AG04450 (cell line): ENCODE results near the gene ADAMTS14. TPM values are rescaled to one million over a fixed set of nuclear protein-coding genes. Genes with fewer than 3 reads are reported as not detected.

Experiments used
- CTCF ChIA-PET: fragments of 300-600, 350-600 bp; formaldehyde crosslinking; extraction: SDS; loops from one replicate; lab custom pipeline; 2022; ENCODE audit warnings: antibody characterized with exemption, inconsistent platforms; lab: Charles Lee
- POLR2A ChIA-PET: fragments of 350-600 bp; formaldehyde crosslinking; extraction: SDS; loops from one replicate; lab custom pipeline; 2021; ENCODE audit warnings: antibody characterized with exemption, inconsistent platforms; lab: Yijun Ruan, JAX
- DNase-seq: peaks from one replicate; pipeline ENCODE4 v3.0.0-alpha.2; 2011; ENCODE audit warnings: low read depth, low spot score
- H3K27ac ChIP-seq: one replicate; pipeline ENCODE4 v1.5.1; 2012; ENCODE audit warnings: low read depth, low read length, control low read depth
- H3K27me3 ChIP-seq: one replicate; pipeline ENCODE4 v1.6.0; 2012; ENCODE audit warnings: low read length; ENCODE audit not compliant: control insufficient read depth, insufficient read depth
- H3K4me3 ChIP-seq: 2 replicates; pipeline ENCODE4 v1.5.1; 2011; ENCODE audit warnings: mild to moderate bottlenecking, low read depth, low read length, control low read depth
- H3K9me3 ChIP-seq: 2 replicates; pipeline ENCODE4 v1.5.1; 2012; ENCODE audit warnings: low read length; ENCODE audit not compliant: control insufficient read depth, insufficient read depth
- CTCF ChIP-seq: IDR thresholded peaks from 2 replicates; pipeline ENCODE4 v1.5.1; 2011; ENCODE audit warnings: low read depth, low read length, control low read depth, inconsistent platforms
- polyA plus RNA-seq: library from polyadenylated mRNA; depleted of rRNA; stranded (reverse); fragments of >200 nt; gene quantifications from 2 replicates; pipeline ENCODE4 v1.2.3, GENCODE V29; 2011

ADAMTS14 gene
- polyA plus RNA-seq, 1 experiment: 2.9 TPM

GRCh38 chr10:70676511-70676910 is 4.2 kb downstream of the ADAMTS14 start:
- no peak for DNase-seq
- Histone ChIP-seq H3K9me3 (no peaks in the 10 kb centered on the region; the same call in 1 of the 2 replicates), H3K27me3 (no peaks in the 10 kb centered on the region), H3K27ac (no peak overlapping the region), H3K4me3 (no peak overlapping the region)
- no peak for TF ChIP-seq CTCF
- ChIA-PET CTCF (no interaction called here), POLR2A (no interaction called here)

- DNase-seq: no peak
- H3K27ac ChIP-seq: no peak overlapping the region
- TF ChIP-seq CTCF: no peak
- no peaks in the 10 kb centered on the region for H3K27me3 ChIP-seq
- CTCF ChIA-PET: no interaction called here
- no peaks in the 10 kb centered on the region; the same call in 1 of the 2 replicates for H3K9me3 ChIP-seq
- POLR2A ChIA-PET: no interaction called here
- no peak overlapping the region for H3K4me3 ChIP-seq
These were observed 4.7 kb downstream of the ADAMTS14 start for GRCh38 chr10:70677016-70677415.

GRCh38 chr10:70677620-70678249 is 5.4 kb downstream of the ADAMTS14 start:
- no peak overlapping the region for H3K4me3 ChIP-seq
- ChIA-PET POLR2A (no interaction called here), CTCF (no interaction called here)
- no peak overlapping the region for H3K27ac ChIP-seq
- no peak for TF ChIP-seq CTCF
- H3K9me3 ChIP-seq: no peaks in the 10 kb centered on the region; the same call in 1 of the 2 replicates
- no peak for DNase-seq
- H3K27me3 ChIP-seq: no peaks in the 10 kb centered on the region

GRCh38 chr10:70678250-70678635 is 5.9 kb downstream of the ADAMTS14 start:
- TF ChIP-seq CTCF: no peak
- CTCF ChIA-PET: no interaction called here
- no peak for DNase-seq
- Histone ChIP-seq H3K4me3 (no peak overlapping the region), H3K27me3 (no peaks in the 10 kb centered on the region), H3K9me3 (no peaks in the 10 kb centered on the region; the same call in 1 of the 2 replicates), H3K27ac (no peak overlapping the region)
- POLR2A ChIA-PET: no interaction called here

- CTCF ChIA-PET: no interaction called here
These were observed 6.6 kb downstream of the ADAMTS14 start for GRCh38 chr10:70678757-70679489.

More at GRCh38 chr10:70678757-70679489, 6.6 kb downstream of the ADAMTS14 start:
- H3K4me3 ChIP-seq: no peak overlapping the region
- peak overlapping the region; percentile 11 for H3K27ac ChIP-seq
- no peak for DNase-seq
- no peaks in the 10 kb centered on the region; the same call in 1 of the 2 replicates for H3K9me3 ChIP-seq
- H3K27me3 ChIP-seq: no peaks in the 10 kb centered on the region
- POLR2A ChIA-PET: interaction anchor here (0.6 kb wide), 1 partner anchor 30 kb away, joined by 6 read pairs; no protein-coding TSS in a partner anchor
- TF ChIP-seq CTCF: no peak
